Right forelimb (tissue), 1 donor: ENCODE measurements around the gene NLGN1.

Experiments used
- DNase-seq: peaks from one replicate; pipeline ENCODE4 v3.0.0-alpha.2; 2018

The NLGN1 gene

GRCh38 chr3:174016186-174016585 lies 618.6 kb downstream of the NLGN1 start:
- DNase-seq, result no peak

GRCh38 chr3:174020156-174020555 lies 622.6 kb downstream of the NLGN1 start:
- no peak for DNase-seq

GRCh38 chr3:174023421-174023820 lies 625.9 kb downstream of the NLGN1 start:
- DNase-seq, result no peak

GRCh38 chr3:174028673-174029072 lies 631.1 kb downstream of the NLGN1 start:
- no peak for DNase-seq

GRCh38 chr3:174035328-174035886 lies 637.9 kb downstream of the NLGN1 start:
- no peak for DNase-seq

GRCh38 chr3:174046311-174046710 lies 648.8 kb downstream of the NLGN1 start:
- DNase-seq, result no peak

GRCh38 chr3:174049472-174049871 lies 651.9 kb downstream of the NLGN1 start:
- DNase-seq, result no peak

- DNase-seq, result no peak
Observed at GRCh38 chr3:174051191-174051590, 653.6 kb downstream of the NLGN1 start.

- no peak for DNase-seq
Observed at GRCh38 chr3:174058804-174059203, 661.3 kb downstream of the NLGN1 start.

GRCh38 chr3:174060431-174060830 lies 662.9 kb downstream of the NLGN1 start:
- no peak for DNase-seq

GRCh38 chr3:174061162-174061561 lies 663.6 kb downstream of the NLGN1 start:
- DNase-seq, result no peak

- DNase-seq, result no peak
Observed at GRCh38 chr3:174061731-174062130, 664.2 kb downstream of the NLGN1 start.

- no peak for DNase-seq
Observed at GRCh38 chr3:174062923-174063322, 665.4 kb downstream of the NLGN1 start.

- DNase-seq, result no peak
Observed at GRCh38 chr3:174068035-174068434, 670.5 kb downstream of the NLGN1 start.

- DNase-seq, result no peak
Observed at GRCh38 chr3:174072675-174073074, 675.1 kb downstream of the NLGN1 start.

GRCh38 chr3:174083706-174084105 lies 686.2 kb downstream of the NLGN1 start:
- no peak for DNase-seq

GRCh38 chr3:174089592-174089991 lies 692.0 kb downstream of the NLGN1 start:
- no peak for DNase-seq

GRCh38 chr3:174094669-174095068 lies 697.1 kb downstream of the NLGN1 start:
- no peak for DNase-seq

GRCh38 chr3:174097686-174098085 lies 700.1 kb downstream of the NLGN1 start:
- DNase-seq, result no peak

GRCh38 chr3:174098746-174099145 lies 701.2 kb downstream of the NLGN1 start:
- no peak for DNase-seq

GRCh38 chr3:174099724-174100123 lies 702.2 kb downstream of the NLGN1 start:
- no peak for DNase-seq

- DNase-seq, result no peak
Observed at GRCh38 chr3:174100744-174101143, 703.2 kb downstream of the NLGN1 start.

- no peak for DNase-seq
Observed at GRCh38 chr3:174101244-174101643, 703.7 kb downstream of the NLGN1 start.

- no peak for DNase-seq
Observed at GRCh38 chr3:174102274-174102673, 704.7 kb downstream of the NLGN1 start.

- no peak for DNase-seq
Observed at GRCh38 chr3:174102866-174103265, 705.3 kb downstream of the NLGN1 start.

GRCh38 chr3:174110761-174111160 lies 713.2 kb downstream of the NLGN1 start:
- no peak for DNase-seq
